H1 (cell line): Measurements from ENCODE around the gene SIMC1. TPM values are rescaled to one million over a fixed set of nuclear protein-coding genes. Genes with fewer than 3 reads are reported as not detected.
A peak's percentile ranks its signal among the peaks of the same experiment; 100 is the strongest.

Experiments
- CBX8 ChIP-seq: fragments of 300-800, 300-1000 bp; sonication (generic); IDR thresholded peaks from 2 replicates; pipeline ENCODE4 v1.7.1; 2016; ENCODE audit warnings: low read depth, low read length, borderline replicate concordance
- GTF2F1 ChIP-seq: IDR thresholded peaks from 2 replicates; pipeline ENCODE4 v1.6.1; 2012; ENCODE audit warnings: low read depth, low read length, improper control_type of control experiment, borderline replicate concordance
- HDAC2 ChIP-seq, 2 experiments: fragments of 300-600 bp in 1 of 2; sonication (generic) in 1 of 2; IDR thresholded peaks; 2 replicates each; pipeline ENCODE4 v1.6.1; 2011 to 2012; ENCODE audit warnings: low read depth in 2 of 2, low read length in 2 of 2, mild to moderate bottlenecking in 2 of 2, moderate library complexity in 2 of 2, borderline replicate concordance in 1 of 2, inconsistent platforms in 1 of 2
- RBBP5 ChIP-seq: IDR thresholded peaks from 2 replicates; pipeline ENCODE4 v1.7.1; 2012; ENCODE audit warnings: low read depth, mild to moderate bottlenecking, inconsistent platforms, low read length, moderate library complexity, borderline replicate concordance
- SAP30 ChIP-seq: fragments of 300-600 bp; sonication (generic); IDR thresholded peaks from 2 replicates; pipeline ENCODE4 v1.7.1; 2012; ENCODE audit warnings: low read length, moderate library complexity, mild to moderate bottlenecking, inconsistent platforms; ENCODE audit not compliant: insufficient read depth, insufficient replicate concordance
- SP1 ChIP-seq: IDR thresholded peaks from 2 replicates; pipeline ENCODE4 v1.6.1; 2011; ENCODE audit warnings: low read depth, low read length
- SP2 ChIP-seq: IDR thresholded peaks from 2 replicates; pipeline ENCODE4 v1.6.1; 2012; ENCODE audit warnings: mild to moderate bottlenecking, low read length, inconsistent platforms
- TAF1 ChIP-seq: IDR thresholded peaks from 2 replicates; pipeline ENCODE4 v1.6.1; 2011; ENCODE audit warnings: mild to moderate bottlenecking, low read depth, low read length
- TCF12 ChIP-seq: IDR thresholded peaks from 2 replicates; pipeline ENCODE4 v1.6.1; 2011; ENCODE audit warnings: low read depth, mild to moderate bottlenecking, low read length
- polyA plus RNA-seq, 7 experiments: library from polyadenylated mRNA; depleted of rRNA in 3 of 7; stranded (reverse) in 5 of 7; unstranded in 2 of 7; fragments of >200 nt in 5 of 7; fragments of 200-250 nt in 2 of 7; gene quantifications; 1 replicate in 5 of 7; 2 replicates in 1 of 7; 4 replicates in 1 of 7; pipeline versions ENCODE4 v1.2.1 to v1.2.3, GENCODE V29; 2011 to 2013; ENCODE audit warnings: missing spikeins in 2 of 7, mixed read lengths in 2 of 7
- total RNA-seq: library from RNA; stranded (reverse); fragmentation: NEBNext Ultra II Directional; extraction: Animal tissue kit (Norgen Biotek cat#: 25700); gene quantifications from 2 replicates; pipeline ENCODE4 v1.2.1, GENCODE V29; 2021
- TF ChIP-seq, protein P1 (sequence below), 3 experiments: IDR thresholded peaks; 1 replicate in 2 of 3; 2 replicates in 1 of 3; pipeline versions ENCODE4 v1.5.1 to v1.6.1; 2011; ENCODE audit warnings: low read length in 3 of 3, mild to moderate bottlenecking in 3 of 3, inconsistent platforms in 2 of 3, low read depth in 1 of 3, moderate library complexity in 1 of 3; ENCODE audit not compliant: insufficient read depth in 1 of 3; ENCODE audit errors: control extremely low read depth in 1 of 3

SIMC1 gene
- total and polyA plus RNA-seq, 2 of the 8 experiments (the other 6 are each of a cell fraction or from before 2014, with no cell fraction given) = 12.3 to 21.2 TPM

DNA sequence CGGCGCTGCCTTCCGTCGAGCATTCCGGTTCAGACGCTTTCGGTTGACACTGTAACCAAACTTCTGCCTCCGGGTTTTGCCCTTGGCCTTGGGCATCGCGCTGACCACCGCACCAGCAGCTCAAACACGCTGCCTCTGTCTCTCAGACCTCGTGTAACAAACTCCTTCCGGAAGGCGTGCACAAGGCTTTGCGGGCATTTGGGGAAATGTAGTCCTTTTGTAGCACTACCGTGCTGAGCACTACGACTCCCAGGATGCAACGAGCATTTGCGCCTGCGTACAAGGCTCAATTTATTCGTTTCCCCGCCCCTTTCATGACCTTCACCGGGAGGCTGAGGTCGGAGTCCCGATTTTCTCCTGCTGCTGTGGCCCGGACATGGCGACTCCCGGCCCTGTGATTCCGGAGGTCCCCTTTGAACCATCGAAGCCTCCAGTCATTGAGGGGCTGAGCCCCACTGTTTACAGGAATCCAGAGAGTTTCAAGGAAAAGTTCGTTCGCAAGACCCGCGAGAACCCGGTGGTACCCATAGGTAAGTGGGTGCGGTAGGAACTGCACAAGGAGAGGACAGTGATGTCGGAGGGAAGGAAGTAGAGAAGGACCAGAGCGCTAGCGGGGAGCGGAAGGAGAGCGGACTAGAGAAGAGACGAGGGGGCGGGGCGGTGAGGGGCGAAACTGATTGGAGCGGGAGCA lies 150.4 kb downstream of the SIMC1 start, which contains the start of the genes HIGD2A and NOP16 (continued):
- TF ChIP-seq, protein P1, sequence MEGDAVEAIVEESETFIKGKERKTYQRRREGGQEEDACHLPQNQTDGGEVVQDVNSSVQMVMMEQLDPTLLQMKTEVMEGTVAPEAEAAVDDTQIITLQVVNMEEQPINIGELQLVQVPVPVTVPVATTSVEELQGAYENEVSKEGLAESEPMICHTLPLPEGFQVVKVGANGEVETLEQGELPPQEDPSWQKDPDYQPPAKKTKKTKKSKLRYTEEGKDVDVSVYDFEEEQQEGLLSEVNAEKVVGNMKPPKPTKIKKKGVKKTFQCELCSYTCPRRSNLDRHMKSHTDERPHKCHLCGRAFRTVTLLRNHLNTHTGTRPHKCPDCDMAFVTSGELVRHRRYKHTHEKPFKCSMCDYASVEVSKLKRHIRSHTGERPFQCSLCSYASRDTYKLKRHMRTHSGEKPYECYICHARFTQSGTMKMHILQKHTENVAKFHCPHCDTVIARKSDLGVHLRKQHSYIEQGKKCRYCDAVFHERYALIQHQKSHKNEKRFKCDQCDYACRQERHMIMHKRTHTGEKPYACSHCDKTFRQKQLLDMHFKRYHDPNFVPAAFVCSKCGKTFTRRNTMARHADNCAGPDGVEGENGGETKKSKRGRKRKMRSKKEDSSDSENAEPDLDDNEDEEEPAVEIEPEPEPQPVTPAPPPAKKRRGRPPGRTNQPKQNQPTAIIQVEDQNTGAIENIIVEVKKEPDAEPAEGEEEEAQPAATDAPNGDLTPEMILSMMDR (IDR thresholded peaks at IDR 0.05; ENCODE audit: control extremely low read depth in 1 of 3, insufficient read depth in 1 of 3, low read depth in 1 of 3, low read length in 3 of 3) = no peak
- peak in 1 of 2 experiments; percentile 99; a peak in 2 of 4 replicates for TF ChIP-seq HDAC2 (IDR thresholded peaks at IDR 0.05; ENCODE audit: borderline replicate concordance in 1 of 2, low read depth in 2 of 2, low read length in 2 of 2)
- no peak for TF ChIP-seq CBX8
- TF ChIP-seq SAP30 = peak; percentile 97
- TF ChIP-seq RBBP5 = 0 out of 2 replicates have a peak, but pooled peaks have one; percentile 32
- TF ChIP-seq SP1 = peak; percentile 85
- TF ChIP-seq TAF1 = peak; percentile 88; the same call in 1 of the 2 replicates
- TF ChIP-seq GTF2F1 = peak; percentile 13; the same call in 1 of the 2 replicates
- TF ChIP-seq TCF12 = no peak
- TF ChIP-seq SP2 = no peak
